Keratinocyte (primary cell): ENCODE results near the gene TANGO2. TPM values are rescaled to one million over a fixed set of nuclear protein-coding genes. Genes with fewer than 3 reads are reported as not detected.

Source experiments
- DNase-seq: peaks from one replicate; pipeline ENCODE4 v3.0.0-alpha.2; 2011; ENCODE audit warnings: low read depth, missing footprints, low spot score
- FAIRE-seq: peaks from 2 replicates; lab custom pipeline; 2011; peaks lifted over from hg19 to GRCh38; lab: Jason Lieb, UNC
- H2AFZ ChIP-seq: 2 replicates; pipeline ENCODE4 v1.6.0; 2012; ENCODE audit warnings: low read length, control low read depth, inconsistent platforms; ENCODE audit not compliant: control insufficient read depth
- H3K27ac ChIP-seq: 2 replicates; pipeline ENCODE4 v1.5.1; 2011; ENCODE audit warnings: low read length; ENCODE audit not compliant: control insufficient read depth, insufficient read depth
- H3K27me3 ChIP-seq: 3 replicates; pipeline ENCODE4 v1.6.0; 2011; ENCODE audit warnings: low read length; ENCODE audit not compliant: control insufficient read depth, insufficient read depth; ENCODE audit errors: extremely low read depth
- H3K36me3 ChIP-seq, 2 experiments: 2 replicates in 1 of 2; 3 replicates in 1 of 2; pipeline ENCODE4 v1.5.1; 2011; ENCODE audit warnings: low read length in 2 of 2, mild to moderate bottlenecking in 1 of 2; ENCODE audit not compliant: control insufficient read depth in 2 of 2, insufficient read depth in 2 of 2; ENCODE audit errors: extremely low read depth in 1 of 2
- H3K4me1 ChIP-seq: 3 replicates; pipeline ENCODE4 v1.5.1; 2011; ENCODE audit warnings: low read length; ENCODE audit not compliant: control insufficient read depth, insufficient read depth; ENCODE audit errors: extremely low read depth
- H3K4me2 ChIP-seq: 3 replicates; pipeline ENCODE4 v1.6.0; 2011; ENCODE audit warnings: low read depth, low read length; ENCODE audit not compliant: control insufficient read depth, insufficient read depth; ENCODE audit errors: extremely low read depth
- H3K4me3 ChIP-seq, 3 experiments: fragments of 200-600 bp in 1 of 3; sonication (generic) in 1 of 3; 2 replicates in 2 of 3; 3 replicates in 1 of 3; pipeline ENCODE4 v1.5.1; 2011 to 2016; ENCODE audit warnings: low read length in 3 of 3, mild to moderate bottlenecking in 3 of 3, control low read depth in 2 of 3, inconsistent platforms in 1 of 3, low read depth in 1 of 3, mixed read lengths in 1 of 3, mixed run types in 1 of 3, moderate library complexity in 1 of 3; ENCODE audit not compliant: control insufficient read depth in 2 of 3, insufficient read depth in 2 of 3; ENCODE audit errors: extremely low read depth in 1 of 3
- H3K79me2 ChIP-seq: 2 replicates; pipeline ENCODE4 v1.6.0; 2012; ENCODE audit warnings: low read length; ENCODE audit not compliant: control insufficient read depth, insufficient read depth
- H3K9ac ChIP-seq: 3 replicates; pipeline ENCODE4 v1.6.0; 2011; ENCODE audit warnings: low read length; ENCODE audit not compliant: control insufficient read depth, insufficient read depth; ENCODE audit errors: extremely low read depth
- H3K9me1 ChIP-seq: 3 replicates; pipeline ENCODE4 v1.6.0; 2011; ENCODE audit warnings: low read length; ENCODE audit not compliant: control insufficient read depth, insufficient read depth; ENCODE audit errors: extremely low read depth
- H3K9me3 ChIP-seq: 2 replicates; pipeline ENCODE4 v1.5.1; 2012; ENCODE audit warnings: low read depth, low read length; ENCODE audit not compliant: control insufficient read depth
- H4K20me1 ChIP-seq: 3 replicates; pipeline ENCODE4 v1.6.0; 2011; ENCODE audit warnings: low read length; ENCODE audit not compliant: control insufficient read depth, insufficient read depth; ENCODE audit errors: extremely low read depth
- EZH2 ChIP-seq: IDR thresholded peaks from one replicate; pipeline ENCODE4 v1.6.1; 2012; ENCODE audit warnings: inconsistent platforms, mild to moderate bottlenecking, low read length, moderate library complexity
- dilution Hi-C: fragments of 300-500 bp; cut with MboI; formaldehyde crosslinking; loops from one replicate; pipeline ENCODE4 v1.7.0; 2020; ENCODE audit warnings: low sequenced_read_pairs; ENCODE audit not compliant: extremely low pct_ligation_motif_present
- polyA plus RNA-seq, 5 experiments: library from polyadenylated mRNA; depleted of rRNA in 3 of 5; stranded (reverse) in 3 of 5; stranded (forward) in 1 of 5; unstranded in 1 of 5; fragments of >200 nt; gene quantifications; 1 replicate in 1 of 5; 2 replicates in 3 of 5; 3 replicates in 1 of 5; pipeline versions ENCODE4 v1.2.1 to v1.2.3, GENCODE V29; 2011 to 2012; ENCODE audit warnings: missing spikeins in 2 of 5, low read depth in 1 of 5, low replicate concordance in 1 of 5
- TF ChIP-seq, protein P1 (sequence below), 3 experiments: IDR thresholded peaks in 1 of 3; conservative IDR thresholded peaks in 1 of 3; optimal IDR thresholded peaks in 1 of 3; 2 replicates in 2 of 3; 3 replicates in 1 of 3; pipeline versions ENCODE3 to v1.5.1; 2011; ENCODE audit warnings: low read length in 3 of 3, mild to moderate bottlenecking in 3 of 3, moderate library complexity in 2 of 3, control low read depth in 1 of 3, inconsistent platforms in 1 of 3; ENCODE audit not compliant: insufficient read depth in 2 of 3; ENCODE audit errors: extremely low read depth in 1 of 3

TANGO2 gene
- polyA plus RNA-seq, 1 donor (not counting 4 experiments of a cell fraction or from before 2014, with no cell fraction given): 20.1 TPM

DNA sequence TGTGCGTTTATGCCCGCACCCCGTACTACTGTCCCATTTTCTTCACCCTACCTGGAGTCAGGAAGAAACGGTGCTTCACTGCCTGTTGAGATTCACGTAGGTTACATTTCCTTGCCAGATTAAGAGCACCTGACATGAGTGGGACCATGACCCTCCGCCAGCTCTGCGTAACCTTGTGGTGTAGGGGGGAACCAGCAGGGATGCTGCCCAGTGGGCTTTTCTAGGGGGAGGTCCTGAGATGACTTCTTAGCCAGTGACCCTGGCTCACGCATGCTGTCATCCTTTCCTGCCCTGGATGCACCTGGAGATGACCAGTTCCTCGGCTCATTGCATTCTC, 3.3 kb upstream of the TANGO2 start:
- no peak overlapping the region for H3K9ac ChIP-seq
- no peak overlapping the region for H3K27ac ChIP-seq
- H3K9me3 ChIP-seq: no peaks in the 10 kb centered on the region
- H3K9me1 ChIP-seq: peaks cover 4% of the 10 kb centered on the region
- DNase-seq (no peak), FAIRE-seq (no peak)
- no peaks in the 10 kb centered on the region for H4K20me1 ChIP-seq
- H3K4me1 ChIP-seq: peaks cover 19% of the 10 kb centered on the region
- H3K4me2 ChIP-seq: peak overlapping the region; percentile 74
- TF ChIP-seq, protein P1, sequence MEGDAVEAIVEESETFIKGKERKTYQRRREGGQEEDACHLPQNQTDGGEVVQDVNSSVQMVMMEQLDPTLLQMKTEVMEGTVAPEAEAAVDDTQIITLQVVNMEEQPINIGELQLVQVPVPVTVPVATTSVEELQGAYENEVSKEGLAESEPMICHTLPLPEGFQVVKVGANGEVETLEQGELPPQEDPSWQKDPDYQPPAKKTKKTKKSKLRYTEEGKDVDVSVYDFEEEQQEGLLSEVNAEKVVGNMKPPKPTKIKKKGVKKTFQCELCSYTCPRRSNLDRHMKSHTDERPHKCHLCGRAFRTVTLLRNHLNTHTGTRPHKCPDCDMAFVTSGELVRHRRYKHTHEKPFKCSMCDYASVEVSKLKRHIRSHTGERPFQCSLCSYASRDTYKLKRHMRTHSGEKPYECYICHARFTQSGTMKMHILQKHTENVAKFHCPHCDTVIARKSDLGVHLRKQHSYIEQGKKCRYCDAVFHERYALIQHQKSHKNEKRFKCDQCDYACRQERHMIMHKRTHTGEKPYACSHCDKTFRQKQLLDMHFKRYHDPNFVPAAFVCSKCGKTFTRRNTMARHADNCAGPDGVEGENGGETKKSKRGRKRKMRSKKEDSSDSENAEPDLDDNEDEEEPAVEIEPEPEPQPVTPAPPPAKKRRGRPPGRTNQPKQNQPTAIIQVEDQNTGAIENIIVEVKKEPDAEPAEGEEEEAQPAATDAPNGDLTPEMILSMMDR (optimal IDR thresholded peaks at IDR 0.05 in 1 of 3, IDR thresholded peaks at IDR 0.05 in 1 of 3, conservative IDR thresholded peaks at IDR 0.05 in 1 of 3; ENCODE audit: extremely low read depth in 1 of 3, insufficient read depth in 2 of 3, low read length in 3 of 3): no peak
- TF ChIP-seq EZH2: no peak
- peaks cover 16% of the 10 kb centered on the region for H3K79me2 ChIP-seq
- H3K36me3 ChIP-seq: no peaks in the 10 kb centered on the region
- H3K4me3 ChIP-seq: peak overlapping the region in 1 of 3 experiments; percentile 77
- H2AFZ ChIP-seq: no peak overlapping the region
- H3K27me3 ChIP-seq: peaks cover 12% of the 10 kb centered on the region
- dilution Hi-C loops: no loop called here

GRCh38 chr22:20018001-20018400, 2.9 kb upstream of the TANGO2 start:
- Histone ChIP-seq H4K20me1 (no peaks in the 10 kb centered on the region), H3K4me3 (no peak overlapping the region), H3K79me2 (peaks cover 18% of the 10 kb centered on the region), H3K27me3 (peaks cover 12% of the 10 kb centered on the region), H2AFZ (no peak overlapping the region), H3K9me3 (no peaks in the 10 kb centered on the region), H3K4me2 (no peak overlapping the region), H3K4me1 (peaks cover 19% of the 10 kb centered on the region), H3K9me1 (peaks cover 2% of the 10 kb centered on the region), H3K36me3 (peaks cover 0 to 3% of the 10 kb centered on the region in 2 experiments), H3K9ac (no peak overlapping the region), H3K27ac (no peak overlapping the region)
- DNase-seq (no peak), FAIRE-seq (no peak)
- TF ChIP-seq, protein P1 (optimal IDR thresholded peaks at IDR 0.05 in 1 of 3, IDR thresholded peaks at IDR 0.05 in 1 of 3, conservative IDR thresholded peaks at IDR 0.05 in 1 of 3; ENCODE audit: extremely low read depth in 1 of 3, insufficient read depth in 2 of 3, low read length in 3 of 3): no peak
- no peak for TF ChIP-seq EZH2
- dilution Hi-C loops: no loop called here
